GM21529 (cell line): Measurements from ENCODE around the gene CYP24A1.
A peak's percentile ranks its signal among the peaks of the same experiment; 100 is the strongest.

Source experiments
- ATAC-seq: cut with Tn5 transposase; IDR thresholded peaks from one replicate; pipeline ENCODE4 v1.9.1; 2021; ENCODE audit not compliant: unreplicated experiment

Gene CYP24A1

DNA sequence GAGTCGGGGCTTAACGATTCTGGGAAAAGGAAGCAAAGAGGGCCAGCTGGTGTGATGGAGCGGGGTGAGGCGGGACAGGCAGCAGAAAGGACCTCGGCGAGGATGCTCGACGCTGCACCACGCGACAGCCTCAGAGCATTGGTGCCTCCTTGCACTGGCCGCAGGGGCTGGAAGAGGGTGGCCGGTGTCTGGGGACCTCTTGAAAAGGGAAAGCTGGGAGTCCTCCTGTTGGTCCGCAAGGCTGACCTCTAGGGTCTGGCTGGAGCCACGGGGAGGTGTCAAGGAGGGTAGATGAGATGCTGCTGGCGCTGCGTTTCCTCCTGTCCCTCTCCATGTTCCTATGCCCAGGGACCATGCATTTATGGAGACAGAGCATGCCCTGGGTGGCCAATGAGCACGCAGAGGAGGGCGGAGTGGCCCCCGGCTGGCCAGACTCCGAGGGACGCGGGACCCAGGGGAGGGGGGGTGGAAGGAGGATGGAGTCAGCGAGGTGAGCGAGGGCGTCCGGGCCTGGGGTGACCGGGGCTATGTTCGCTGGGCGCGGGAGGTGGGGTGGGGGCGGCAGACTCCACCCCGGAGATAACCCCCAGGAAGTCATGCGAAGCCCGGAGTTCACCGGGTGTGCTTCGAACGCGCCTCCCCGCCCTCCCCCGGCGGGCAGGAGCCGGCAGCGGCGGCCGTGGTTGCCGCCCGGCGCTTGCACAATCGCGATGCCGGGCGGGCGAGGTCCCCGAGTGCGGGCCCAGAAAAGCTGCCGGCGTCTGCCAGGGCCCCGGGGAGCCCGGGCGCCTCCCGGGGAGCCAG lies at the start of gene CYP24A1:
Gene CYP24A1 (minus strand): TSS at position 334 of the 804 bp plus-strand sequence. CDS start 407 bp downstream, outside the sequence.
- ATAC-seq = no peak

DNA sequence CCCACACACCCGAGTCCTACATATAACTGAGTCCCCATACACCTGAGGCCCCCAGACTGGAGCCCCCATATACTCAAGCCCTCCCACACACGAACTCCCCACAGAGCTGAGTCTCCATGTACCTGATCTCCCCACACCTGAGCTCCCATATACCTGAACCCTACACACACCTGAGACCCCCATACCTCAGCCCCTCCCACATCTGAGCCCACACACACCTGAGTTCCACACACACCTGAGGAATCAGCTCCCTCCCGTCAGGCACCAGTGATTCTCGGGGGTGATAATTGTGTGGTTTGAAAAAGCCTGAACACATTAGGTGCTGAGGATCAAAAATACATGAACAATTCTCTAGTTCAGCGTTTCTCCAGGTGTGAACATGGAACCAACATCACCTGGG lies 49.5 kb upstream of the CYP24A1 start:
- no peak for ATAC-seq

DNA sequence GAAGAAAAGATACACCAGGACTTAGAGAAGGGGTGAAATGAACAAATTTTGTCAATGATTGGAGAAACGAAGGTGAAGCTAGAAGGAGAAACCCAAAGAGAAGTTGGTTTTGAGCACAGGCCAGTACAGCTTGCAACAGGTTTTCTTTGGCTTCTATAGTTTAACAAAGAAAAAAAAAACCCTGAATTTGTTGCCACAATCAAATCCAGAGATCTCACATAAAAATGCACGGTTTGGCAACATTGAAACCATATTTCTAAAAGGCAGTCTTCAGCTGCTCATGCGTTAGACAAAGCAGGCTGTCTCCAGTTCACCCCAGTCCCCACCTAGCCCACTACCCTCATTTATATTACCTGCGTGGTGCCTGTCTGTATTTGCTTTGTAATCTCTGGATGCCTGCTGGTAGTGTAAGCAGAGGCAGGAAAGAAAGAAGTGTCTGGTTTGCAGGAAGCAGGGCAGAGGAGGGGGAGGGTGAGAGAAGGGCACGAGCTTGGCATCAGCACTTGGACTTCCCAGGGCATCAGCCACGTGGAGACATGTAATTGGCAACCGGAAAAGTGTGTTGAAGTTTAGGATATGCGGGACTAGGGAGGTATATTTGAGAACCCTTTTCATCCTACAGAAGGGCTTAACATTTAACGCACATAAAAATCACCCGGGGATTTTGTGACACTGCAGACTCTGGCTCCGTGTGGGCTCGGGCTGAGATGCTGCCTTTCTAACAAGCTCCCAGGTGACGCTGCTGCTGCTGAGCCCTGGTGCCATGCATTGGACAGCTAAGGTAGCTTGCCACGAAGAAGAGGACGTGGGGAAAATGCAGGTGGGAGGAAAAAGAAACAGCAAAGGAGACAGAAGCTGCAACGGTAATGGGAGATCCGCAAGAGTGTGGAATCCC lies 48.5 kb upstream of the CYP24A1 start:
- no peak for ATAC-seq

DNA sequence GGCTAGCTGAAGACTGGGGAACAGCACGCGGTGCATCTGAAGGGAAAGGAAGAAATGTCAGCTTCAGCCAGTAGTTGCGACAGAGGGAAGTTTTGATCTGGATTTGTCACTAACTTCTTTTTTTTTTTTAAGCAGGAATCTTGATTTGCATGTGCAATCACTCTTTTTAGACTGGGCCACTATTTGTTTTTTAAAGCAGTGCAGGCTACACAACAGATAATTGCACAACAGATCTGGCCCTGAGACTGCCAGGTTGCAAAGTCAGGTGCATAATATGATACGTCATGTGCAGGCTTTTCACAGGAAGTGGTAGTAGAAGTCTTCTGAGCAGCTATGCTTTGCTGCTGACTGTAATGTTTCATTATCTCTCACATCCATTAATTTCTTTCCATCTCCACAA lies 47.6 kb upstream of the CYP24A1 start:
- no peak for ATAC-seq

DNA sequence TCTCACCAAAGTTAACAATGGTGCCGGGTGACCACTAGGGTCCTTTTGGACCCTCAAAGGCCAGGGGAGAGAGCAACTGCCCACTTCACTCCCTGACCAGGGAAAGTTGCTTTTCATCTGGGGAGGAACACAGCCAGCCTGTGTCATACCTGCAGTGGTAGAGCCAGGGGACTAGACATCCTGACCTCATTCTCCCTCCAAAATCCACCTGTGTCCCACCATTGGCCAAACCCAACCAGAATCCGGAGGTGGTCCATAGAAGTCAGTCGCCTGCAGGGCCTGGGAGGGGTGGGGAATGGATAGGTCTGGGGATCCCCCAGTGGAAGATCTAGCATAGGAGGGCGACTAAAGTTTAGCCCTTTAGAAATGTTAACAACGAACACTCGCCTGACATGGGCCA lies 46.9 kb upstream of the CYP24A1 start:
- no peak for ATAC-seq

DNA sequence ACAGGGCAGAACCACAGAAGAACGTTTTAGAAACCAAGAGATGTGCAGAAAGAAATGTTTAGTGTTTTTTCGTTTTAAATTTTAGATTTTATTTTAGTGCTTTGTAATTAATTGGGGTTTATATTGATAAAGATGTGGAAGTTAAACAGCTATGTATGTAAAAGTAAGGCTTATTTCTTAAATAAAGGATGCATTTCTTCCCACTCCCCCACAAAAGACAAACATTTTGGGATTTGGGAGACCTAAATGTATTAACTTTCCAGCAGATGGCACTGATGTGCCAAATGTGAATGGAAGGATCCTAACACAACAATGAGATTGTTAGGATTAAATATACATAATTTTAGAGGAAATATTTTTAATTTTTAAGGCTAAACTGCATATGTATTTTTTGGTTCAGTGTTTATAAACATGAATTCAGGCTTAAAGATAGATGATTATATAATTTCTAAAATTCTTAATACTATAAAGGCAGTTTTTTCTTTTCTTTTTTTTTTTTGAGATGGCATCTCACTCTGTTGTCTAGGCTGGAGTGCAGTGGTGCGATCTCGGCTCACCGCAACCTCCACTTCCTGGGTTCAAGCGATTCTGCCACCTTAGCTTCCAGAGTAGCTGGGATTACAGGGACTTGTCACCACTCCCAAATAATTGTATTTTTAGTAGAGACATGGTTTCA lies 46.1 kb upstream of the CYP24A1 start:
- ATAC-seq = no peak

DNA sequence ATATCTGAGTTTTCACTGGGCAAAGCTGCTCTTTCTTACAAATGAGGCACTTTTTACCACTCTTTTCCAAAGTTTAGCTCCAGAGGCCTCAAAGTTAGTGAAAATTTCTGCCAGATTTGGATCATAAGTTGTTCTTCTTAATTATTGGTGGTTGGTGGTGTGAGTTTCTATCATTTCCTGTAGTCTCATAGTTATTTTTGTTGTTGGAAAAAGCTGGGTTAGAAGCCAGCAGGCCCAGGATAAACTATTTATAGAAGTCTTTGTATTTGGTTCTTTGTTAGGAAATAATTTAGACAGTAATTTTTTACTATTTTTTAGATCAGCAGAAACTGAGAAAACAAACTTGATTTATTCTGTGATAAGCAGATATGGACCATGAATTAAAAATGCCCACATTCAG lies 44.7 kb upstream of the CYP24A1 start:
- no peak for ATAC-seq

DNA sequence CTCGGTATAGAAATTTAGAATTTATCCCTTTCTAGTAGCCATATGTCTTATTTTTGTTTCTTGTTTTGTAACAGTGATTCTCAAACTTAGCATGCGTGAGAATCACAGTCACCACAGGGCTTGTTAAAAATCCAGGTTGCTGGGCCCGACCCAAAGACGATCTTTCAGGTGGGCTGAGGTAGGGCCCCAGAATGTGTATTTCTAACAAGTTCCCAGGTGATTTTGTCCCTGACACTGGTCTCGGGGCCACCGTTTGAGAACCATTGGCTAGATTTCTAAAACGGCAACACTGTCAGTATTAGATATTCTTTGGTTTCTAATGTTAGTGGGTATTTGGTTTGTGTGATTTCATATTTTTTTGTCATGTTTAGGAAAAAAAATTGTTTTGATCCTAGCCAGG lies 44.0 kb upstream of the CYP24A1 start:
- ATAC-seq = no peak

DNA sequence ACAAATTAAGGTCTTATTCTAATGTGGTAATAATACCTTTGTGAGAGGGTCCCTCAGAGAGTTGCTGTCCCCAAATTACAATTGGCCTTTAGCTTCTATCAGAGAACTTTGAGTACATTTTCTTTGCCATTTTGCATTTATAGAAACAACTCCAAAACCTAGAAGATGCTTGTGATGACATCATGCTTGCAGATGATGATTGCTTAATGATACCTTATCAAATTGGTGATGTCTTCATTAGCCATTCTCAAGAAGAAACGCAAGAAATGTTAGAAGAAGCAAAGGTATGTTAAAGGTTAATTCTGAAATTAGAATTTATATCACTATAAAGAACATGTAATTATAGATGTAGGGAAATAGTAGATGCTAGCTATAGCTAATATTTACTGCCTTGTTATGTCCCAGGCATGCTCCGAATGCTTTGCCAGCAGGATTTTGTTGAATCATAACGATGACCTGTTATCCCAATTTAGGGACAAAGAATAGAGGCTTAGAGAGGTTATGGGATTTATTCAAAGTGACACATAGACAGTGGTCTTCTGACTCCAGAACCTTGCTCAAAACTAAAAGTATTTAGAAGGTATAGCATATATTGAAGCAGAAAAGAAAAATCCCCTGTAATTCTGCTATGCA lies 41.5 kb upstream of the CYP24A1 start:
- no peak for ATAC-seq

DNA sequence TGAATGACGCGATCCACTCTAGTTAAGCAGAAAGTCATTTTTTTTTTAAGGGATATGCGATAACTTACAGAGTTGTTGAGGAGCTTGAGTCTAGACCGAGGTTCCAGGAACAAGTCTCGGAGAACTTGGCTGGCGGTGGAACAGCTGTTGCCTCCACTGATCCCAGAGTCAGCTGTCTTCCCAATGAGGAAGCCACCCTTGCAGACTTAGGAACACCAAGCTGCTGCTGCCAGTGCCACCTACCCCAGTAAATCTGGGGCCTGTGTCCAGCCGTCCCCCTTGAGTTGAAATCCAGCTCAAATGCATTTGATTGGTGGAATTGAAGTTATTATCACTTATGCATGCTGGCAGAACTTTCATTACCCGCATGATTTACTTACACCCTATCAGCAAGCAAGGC lies 40.8 kb upstream of the CYP24A1 start:
- no peak for ATAC-seq

DNA sequence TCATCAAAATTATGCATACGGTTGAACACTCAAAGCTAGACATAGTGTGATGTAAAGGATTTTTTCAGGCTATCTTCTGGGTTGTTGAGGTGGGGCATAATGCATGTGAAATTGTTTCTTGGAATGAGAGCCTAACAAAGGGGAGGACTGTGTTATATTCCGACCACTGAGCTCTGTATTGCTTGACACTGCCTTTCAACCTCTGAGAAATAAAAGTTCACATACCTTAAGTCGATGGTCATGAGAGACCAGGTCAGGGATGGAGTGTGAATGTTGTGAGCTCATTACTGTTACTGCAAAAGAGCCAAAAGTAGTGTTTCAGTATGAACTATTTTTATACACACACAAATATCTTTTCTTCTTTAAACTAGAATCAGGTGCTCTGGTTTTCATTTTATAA lies 39.1 kb upstream of the CYP24A1 start:
- no peak for ATAC-seq

DNA sequence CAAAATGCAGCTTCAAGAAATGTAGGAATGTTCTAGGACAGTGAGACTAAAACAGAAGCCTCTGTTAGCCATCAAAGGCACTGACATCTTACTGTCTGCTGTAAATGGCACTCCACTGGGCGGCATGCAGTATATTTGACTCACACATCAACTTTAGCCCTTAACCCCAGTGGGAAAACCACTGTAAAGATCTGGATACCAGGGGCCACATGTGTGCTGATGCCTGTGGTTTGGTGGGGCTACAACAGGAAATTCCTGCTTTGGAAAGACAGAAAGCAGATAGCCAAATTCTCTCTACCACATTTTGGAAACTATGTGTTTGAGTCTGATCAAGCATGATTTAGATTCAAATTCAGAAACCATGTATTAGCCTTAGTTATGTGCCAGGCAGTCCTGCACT lies 38.4 kb upstream of the CYP24A1 start:
- ATAC-seq = no peak

DNA sequence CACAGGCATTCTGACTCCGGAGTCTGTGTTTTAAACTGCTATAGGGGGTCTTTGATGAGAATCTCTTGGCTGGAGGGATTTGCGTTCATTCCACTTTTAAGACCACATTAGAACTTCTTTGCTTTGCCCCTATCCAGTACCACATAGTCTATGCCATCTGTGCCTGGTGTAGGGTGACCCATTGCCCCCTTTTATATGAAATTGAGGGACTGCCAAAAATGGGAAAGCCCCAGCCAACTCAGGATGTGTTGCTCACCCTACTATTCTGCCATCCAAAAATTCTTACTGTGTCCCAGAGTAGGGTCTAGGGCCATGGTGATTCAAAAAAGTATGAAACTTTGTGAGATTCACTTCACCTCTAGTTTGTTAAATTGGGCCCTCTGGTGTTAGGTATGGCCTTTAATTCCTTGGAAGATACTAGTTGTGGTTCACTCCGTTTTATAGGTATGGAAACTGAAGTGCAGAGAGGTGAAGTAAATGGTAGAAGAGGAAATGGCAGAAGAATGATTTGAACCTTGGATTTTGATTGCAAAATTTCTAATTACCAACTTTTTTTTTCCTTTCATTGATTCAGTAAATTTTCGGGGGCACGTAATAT lies 35.5 kb upstream of the CYP24A1 start:
- no peak for ATAC-seq

DNA sequence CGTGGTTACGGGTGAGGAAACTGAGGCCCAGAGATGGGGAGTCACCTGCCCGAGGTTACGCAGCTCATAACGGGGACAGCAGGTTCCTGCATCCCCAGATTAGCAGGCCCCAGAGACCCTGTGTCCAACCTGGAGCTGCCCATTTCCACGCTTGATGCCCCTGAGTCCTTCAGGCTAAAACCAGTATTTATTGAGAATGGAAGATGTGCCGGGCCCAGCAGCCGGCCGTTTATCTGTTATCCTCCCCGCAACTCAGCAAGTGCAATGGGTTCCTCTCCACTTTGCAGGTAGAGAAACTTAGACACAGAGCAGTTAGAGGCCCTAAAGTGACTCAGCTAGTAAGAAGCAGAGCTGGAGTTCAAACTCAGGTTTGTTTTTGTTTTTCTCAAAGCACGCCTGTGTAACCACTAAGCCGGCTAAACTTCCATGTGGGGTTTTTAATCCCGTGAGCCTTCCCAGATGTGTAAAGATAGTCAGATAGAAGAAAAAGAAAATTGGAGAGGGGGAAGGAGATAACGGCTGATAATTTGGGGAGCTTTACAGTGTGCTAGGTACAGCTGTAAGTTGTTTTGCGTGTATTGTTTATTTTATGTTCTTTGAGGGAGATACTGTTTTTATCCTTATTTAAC lies 34.9 kb upstream of the CYP24A1 start:
- ATAC-seq = no peak

DNA sequence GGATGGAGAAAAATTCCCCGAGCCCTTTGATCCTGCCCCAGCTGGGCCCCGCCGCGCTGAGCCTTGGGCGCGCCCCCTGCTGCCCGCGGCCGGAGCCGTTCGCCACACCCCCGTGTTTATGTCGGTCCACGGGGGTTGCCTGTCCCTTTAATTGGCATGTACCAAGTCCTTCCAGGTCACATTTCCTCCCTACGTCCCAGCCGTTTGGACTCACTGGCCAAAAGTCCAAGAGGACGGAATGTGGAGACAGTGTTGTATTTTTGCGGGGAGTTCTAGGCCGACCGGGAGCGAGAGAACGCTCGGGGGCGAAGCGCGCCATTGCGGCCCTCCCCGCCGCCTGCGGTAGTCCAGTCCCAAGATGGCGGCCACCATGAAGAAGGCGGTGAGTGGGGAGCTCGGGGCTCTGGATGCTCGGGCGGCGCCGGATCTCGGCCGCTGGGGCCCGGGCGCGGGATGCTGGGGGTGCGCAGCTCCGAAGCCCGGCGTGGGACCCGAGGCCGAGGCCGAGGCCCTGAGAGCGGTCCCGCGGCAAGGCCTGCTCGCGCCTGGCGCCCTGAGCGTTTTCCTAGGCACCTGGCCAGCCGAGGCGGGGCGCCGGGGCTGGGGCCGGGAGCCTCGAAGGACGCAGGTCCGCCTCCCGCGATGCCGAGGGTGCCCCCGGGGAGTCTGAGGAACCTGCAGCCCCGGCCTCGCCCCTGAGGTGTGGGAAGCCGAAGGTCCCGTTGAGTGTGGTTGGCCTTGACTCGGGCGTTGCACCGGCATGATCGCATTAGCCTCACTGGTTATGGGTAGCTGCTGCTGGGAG lies 34.2 kb upstream of the CYP24A1 start, which contains the start of gene PFDN4:
Gene PFDN4 (plus strand): TSS at position 345 of the 805 bp plus-strand sequence. CDS start 14 bp downstream, at position 359.
- ATAC-seq = peak; percentile 95

DNA sequence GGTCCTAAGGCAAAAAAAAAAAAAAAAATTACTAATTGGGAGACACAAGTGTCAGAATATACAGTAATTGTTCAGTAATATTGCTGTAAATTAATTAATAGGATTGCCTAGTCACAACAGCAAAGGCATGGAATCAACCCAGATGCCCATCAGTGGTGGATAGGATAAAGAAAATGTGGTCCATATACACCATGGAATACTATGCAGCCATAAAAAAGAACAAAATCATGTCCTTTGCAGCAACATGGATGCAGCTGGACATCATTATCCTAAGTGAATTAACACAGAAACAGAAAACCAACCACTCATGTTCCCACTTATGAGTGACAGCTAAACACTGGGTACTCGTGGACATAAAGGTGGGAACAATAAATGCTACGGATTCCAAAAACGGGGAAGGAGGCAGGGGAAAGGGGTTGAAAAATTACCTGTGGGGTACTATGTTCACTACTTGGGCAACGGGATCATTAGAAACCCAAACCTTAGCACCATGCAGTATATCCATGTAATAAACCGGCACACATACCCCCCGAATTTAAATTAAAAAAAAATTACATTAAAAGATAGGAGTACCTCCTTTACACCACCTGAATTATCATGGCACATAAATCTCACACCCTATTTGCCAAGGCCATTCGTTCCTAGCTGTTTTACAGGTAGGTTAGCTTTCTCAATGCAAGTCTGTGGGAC lies 33.4 kb upstream of the CYP24A1 start:
- ATAC-seq = no peak

DNA sequence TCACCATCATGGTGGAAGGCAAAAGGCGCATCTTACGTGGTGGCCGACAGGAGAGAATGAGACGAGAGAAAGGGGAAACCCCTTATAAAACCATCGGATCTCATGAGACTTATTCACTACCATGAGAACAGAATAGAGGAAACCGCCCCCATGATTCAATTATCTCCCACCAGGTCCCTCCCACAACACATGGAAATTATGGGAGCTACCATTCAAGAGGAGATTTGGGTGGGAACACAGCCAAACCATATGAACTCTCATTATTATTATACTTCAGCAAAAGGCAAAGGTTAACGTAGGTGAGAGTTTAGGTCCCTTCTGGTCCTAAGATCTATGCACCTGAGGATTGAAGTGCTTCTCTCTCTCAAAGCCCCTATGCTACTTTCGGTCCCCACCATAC lies 31.7 kb upstream of the CYP24A1 start:
- ATAC-seq = no peak

DNA sequence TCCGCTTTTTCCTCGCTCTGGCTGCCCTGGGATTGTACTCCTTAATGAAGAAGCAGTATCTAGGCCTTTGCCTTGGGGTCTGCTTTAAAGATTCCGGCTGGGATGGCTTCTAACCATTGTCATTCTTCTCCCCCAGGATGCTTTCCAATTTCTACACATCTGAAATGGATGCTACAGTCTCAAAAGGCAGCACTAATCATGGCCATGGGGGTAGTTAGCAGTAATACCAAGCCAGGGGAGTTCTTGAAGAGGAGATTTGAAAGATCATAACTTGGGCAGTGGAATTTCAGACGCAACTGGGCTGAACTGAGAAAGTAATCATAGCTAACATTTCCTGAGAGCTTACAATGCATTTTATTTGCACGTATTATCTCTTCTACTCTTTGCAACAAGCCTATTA lies 30.7 kb upstream of the CYP24A1 start:
- no peak for ATAC-seq

DNA sequence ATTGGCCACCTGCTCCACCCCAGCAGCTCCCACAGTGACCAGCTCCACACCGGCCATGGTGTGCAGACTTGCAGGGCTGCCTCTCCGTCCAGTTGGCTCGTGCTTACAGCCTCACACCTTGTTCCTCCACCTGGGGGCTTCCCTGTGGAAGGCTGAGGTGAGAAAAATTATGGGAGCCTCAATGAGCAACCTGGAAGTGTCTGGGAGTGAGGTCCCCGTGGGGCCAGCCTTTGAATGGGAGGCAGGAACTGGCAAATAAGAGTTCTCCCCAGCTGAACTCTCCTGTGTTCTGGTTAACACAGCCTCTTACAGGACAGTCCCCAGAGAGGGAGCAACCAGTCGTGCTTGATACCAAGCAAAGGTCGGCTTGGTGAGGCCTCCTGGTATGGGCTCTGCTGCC lies 30.3 kb upstream of the CYP24A1 start:
- no peak for ATAC-seq
